ACC112 (cell line): ENCODE measurements around the gene RAB40B.

Source experiments
- H2AFZ ChIP-seq: fragments of 200-600 bp; sonication (generic); one replicate; pipeline ENCODE4 v1.6.0; 2017; ENCODE audit warnings: antibody characterized with exemption, low read length; ENCODE audit not compliant: unreplicated experiment
- H3K27ac ChIP-seq: fragments of 200-600 bp; sonication (generic); 2 replicates; pipeline ENCODE4 v1.5.1; 2014; ENCODE audit warnings: low read depth, mild to moderate bottlenecking, antibody characterized with exemption, low read length, moderate library complexity
- H3K27me3 ChIP-seq: fragments of 200-600 bp; sonication (generic); 2 replicates; pipeline ENCODE4 v1.6.1; 2014; ENCODE audit warnings: mild to moderate bottlenecking, antibody characterized with exemption, low read length, moderate library complexity, mixed read lengths; ENCODE audit not compliant: insufficient read depth
- H3K36me3 ChIP-seq: fragments of 200-600 bp; sonication (generic); 2 replicates; pipeline ENCODE4 v1.6.1; 2016; ENCODE audit warnings: mild to moderate bottlenecking, antibody characterized with exemption, low read length, moderate library complexity, mixed read lengths; ENCODE audit not compliant: insufficient read depth
- H3K4me1 ChIP-seq: fragments of 200-600 bp; sonication (generic); one replicate; pipeline ENCODE4 v1.6.1; 2016; ENCODE audit warnings: low read length, mixed read lengths; ENCODE audit not compliant: insufficient read depth, unreplicated experiment, control insufficient read depth
- H3K4me3 ChIP-seq: fragments of 200-600 bp; sonication (generic); 2 replicates; pipeline ENCODE4 v1.5.1; 2014; ENCODE audit warnings: mild to moderate bottlenecking, low read depth, low read length
- H3K79me2 ChIP-seq: fragments of 200-600 bp; sonication (generic); one replicate; pipeline ENCODE4 v1.6.0; 2016; ENCODE audit warnings: low read length; ENCODE audit not compliant: control insufficient read depth, unreplicated experiment, insufficient read depth

RAB40B gene

DNA sequence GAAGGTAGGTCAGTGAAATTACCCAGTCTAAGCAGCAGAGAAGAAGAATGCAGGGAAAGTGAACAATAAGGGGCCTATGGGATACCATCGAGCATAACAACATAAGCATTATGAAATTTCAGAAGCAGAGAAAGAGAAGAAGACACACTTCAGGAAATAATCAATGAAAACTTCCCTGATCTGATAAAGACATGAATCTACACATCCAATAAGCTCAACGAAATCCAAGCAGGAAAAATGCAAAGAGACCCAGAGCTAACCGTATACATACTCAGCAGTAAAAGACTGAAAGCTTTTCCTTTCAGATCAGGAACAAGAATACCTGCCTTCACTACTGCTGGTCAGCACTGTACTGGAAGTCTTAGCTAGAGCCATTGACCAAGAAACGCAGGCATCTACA lies 88.8 kb downstream of the RAB40B start:
- Histone ChIP-seq H2AFZ (no peak overlapping the region), H3K27me3 (no peaks in the 10 kb centered on the region), H3K36me3 (peaks cover 12% of the 10 kb centered on the region; the same call in 1 of the 2 replicates), H3K79me2 (no peaks in the 10 kb centered on the region), H3K4me3 (no peak overlapping the region), H3K4me1 (peaks cover 3% of the 10 kb centered on the region), H3K27ac (no peak overlapping the region)

DNA sequence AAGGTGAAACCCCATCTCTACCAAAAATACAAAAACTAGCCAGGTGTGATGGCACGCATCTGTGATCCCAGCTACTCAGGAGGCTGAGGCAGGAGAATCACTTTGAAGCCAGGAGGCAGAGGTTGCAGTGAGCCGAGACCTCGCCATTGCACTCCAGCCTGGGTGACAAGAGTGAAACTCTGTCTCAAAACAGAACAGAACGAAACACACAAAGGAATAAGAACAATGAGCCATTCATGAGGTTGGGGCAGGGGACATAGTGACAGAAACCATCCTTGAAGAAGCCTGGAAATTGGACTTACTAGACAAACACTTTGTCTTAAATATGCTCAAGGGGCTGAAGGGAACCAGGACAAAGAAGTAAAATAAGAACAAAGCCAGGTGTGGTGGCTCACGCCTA lies 89.7 kb downstream of the RAB40B start:
- Histone ChIP-seq H3K4me1 (peaks cover 3% of the 10 kb centered on the region), H3K4me3 (no peak overlapping the region), H3K79me2 (no peaks in the 10 kb centered on the region), H3K27me3 (no peaks in the 10 kb centered on the region), H2AFZ (no peak overlapping the region), H3K36me3 (peaks cover 16% of the 10 kb centered on the region; the same call in 1 of the 2 replicates), H3K27ac (no peak overlapping the region)

DNA sequence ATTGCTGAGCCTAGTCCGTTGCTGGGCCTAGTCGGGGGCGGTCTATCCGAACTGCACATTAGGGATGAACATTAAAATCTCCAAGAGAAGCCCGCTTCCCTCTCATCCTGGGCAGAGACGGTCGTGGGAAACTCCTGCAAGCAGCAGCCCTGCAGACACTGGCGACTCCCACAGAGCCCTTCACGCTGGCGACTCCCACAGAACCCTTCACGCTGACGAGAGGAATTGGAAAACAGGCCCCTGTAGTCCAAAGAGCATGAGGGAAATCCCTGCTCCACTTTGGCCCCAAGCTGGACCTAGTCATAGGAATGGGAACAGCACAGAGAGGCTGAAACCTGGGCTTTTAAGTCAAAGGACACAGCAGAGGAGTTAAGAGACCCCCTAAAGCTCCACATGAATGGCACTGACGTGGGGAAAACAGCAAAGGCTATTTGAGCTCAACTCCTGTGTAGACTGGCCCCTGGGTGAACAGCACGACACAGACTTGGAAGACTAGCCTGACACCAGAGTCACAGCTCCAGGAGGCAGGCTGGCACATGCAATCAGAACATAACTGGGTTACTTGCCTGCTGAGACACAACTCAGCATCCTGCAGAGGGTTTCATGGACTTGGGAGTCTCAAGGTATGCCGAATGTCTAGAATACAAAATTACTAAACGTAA lies 92.4 kb downstream of the RAB40B start:
- no peaks in the 10 kb centered on the region for H3K79me2 ChIP-seq
- no peak overlapping the region for H3K27ac ChIP-seq
- no peaks in the 10 kb centered on the region for H3K27me3 ChIP-seq
- H2AFZ ChIP-seq: no peak overlapping the region
- no peak overlapping the region for H3K4me3 ChIP-seq
- H3K4me1 ChIP-seq: no peaks in the 10 kb centered on the region
- peaks cover 36% of the 10 kb centered on the region; the same call in 1 of the 2 replicates for H3K36me3 ChIP-seq
